Gastroesophageal sphincter (tissue), 4 donors: ENCODE results near the gene DAP. TPM values are rescaled to one million over a fixed set of nuclear protein-coding genes. Genes with fewer than 3 reads are reported as not detected.
A peak's percentile ranks its signal among the peaks of the same experiment; 100 is the strongest.

Experiments
- ATAC-seq: fragments of 150-250 bp; one replicate; pipeline ENCODE4 v1.9.1; 2016; ENCODE audit warnings: mild to moderate bottlenecking, moderate library complexity
- H3K27ac ChIP-seq, 4 donors: fragments of 200-600 bp; sonication (generic) in 3 of 4; 1 replicate in 3 of 4; 2 replicates in 1 of 4; pipeline ENCODE4 v1.5.1; 2016 to 2019
- H3K27me3 ChIP-seq: fragments of 200-600 bp; sonication (generic); one replicate; pipeline ENCODE4 v1.5.1; 2019
- H3K36me3 ChIP-seq, 2 donors: fragments of 200-600 bp; sonication (generic); one replicate each; pipeline ENCODE4 v1.5.1; 2019; ENCODE audit warnings: control low read depth in 1 of 2
- H3K4me1 ChIP-seq, 3 donors: fragments of 200-600 bp; sonication (generic); 1 replicate in 2 of 3; 2 replicates in 1 of 3; pipeline ENCODE4 v1.5.1; 2016 to 2019; ENCODE audit warnings: control low read depth in 2 of 3
- H3K4me3 ChIP-seq, 2 donors: fragments of 200-600 bp; sonication (generic); one replicate each; pipeline ENCODE4 v1.5.1; 2019; ENCODE audit warnings: mild to moderate bottlenecking in 1 of 2, moderate library complexity in 1 of 2
- H3K9me3 ChIP-seq, 3 donors: fragments of 200-600 bp; sonication (generic); one replicate each; pipeline ENCODE4 v1.5.1; 2017 to 2019; ENCODE audit warnings: control low read depth in 2 of 3
- EP300 ChIP-seq: sonication (generic); formaldehyde crosslinking; IDR thresholded peaks from one replicate; pipeline ENCODE4 v1.6.1; 2017; ENCODE audit warnings: antibody characterized with exemption, mild to moderate bottlenecking
- POLR2A ChIP-seq, 2 donors: fragments of 450-650 bp; IDR thresholded peaks; one replicate each; pipeline ENCODE4 v1.6.1; 2017; ENCODE audit warnings: antibody characterized with exemption in 2 of 2, mild to moderate bottlenecking in 2 of 2, moderate library complexity in 1 of 2
- POLR2AphosphoS5 ChIP-seq: sonication (generic); formaldehyde crosslinking; IDR thresholded peaks from one replicate; pipeline ENCODE4 v1.6.1; 2017; ENCODE audit warnings: antibody characterized with exemption
- WGBS, 2 donors: methylation state at CpG; one replicate each; pipeline ENCODE4 v1.1.5; 2018; ENCODE audit warnings: low coverage in 1 of 2; 5-methylcytosine and 5-hydroxymethylcytosine counted together
- total RNA-seq, 4 donors: library from RNA; depleted of rRNA; stranded (reverse); fragments of >200 nt; gene quantifications; one replicate each; pipeline ENCODE4 v1.1.0, GENCODE V29; 2016
- TF ChIP-seq, protein P1 (sequence below), 4 experiments: fragments of 200-600 bp in 2 of 4; fragments of 450-650 bp in 2 of 4; sonication (generic) in 1 of 4; IDR thresholded peaks; one replicate each; pipeline ENCODE4 v1.5.1; 2017 to 2019; ENCODE audit warnings: antibody characterized with exemption in 4 of 4, mild to moderate bottlenecking in 2 of 4, moderate library complexity in 2 of 4

Gene DAP
- total RNA-seq, 4 donors from 2014 or later: 21.8 to 41.9 (median 36.0) TPM

DNA sequence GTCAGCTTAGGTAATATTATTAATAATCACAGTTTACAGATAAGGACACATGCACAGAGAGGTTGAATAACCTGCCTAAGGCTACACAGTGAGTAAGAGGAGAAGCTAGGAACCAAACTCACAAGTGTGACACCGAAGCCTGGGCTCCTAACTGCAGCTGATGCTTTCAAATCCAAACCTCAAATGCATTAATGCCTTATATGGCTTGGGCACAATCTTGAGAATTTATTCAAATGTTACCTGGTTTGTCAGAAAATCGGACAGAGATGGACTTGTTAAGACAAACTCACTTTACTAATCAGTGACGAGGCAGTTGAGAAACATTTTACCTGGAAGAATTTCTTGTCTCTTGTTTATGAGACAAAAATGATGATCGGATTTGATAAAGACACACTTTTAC is 54.7 kb downstream of the DAP start:
- H3K36me3 ChIP-seq: peaks cover 0 to 11% of the 10 kb centered on the region in 2 donors
- peaks cover 0 to 35% (median 0%) of the 10 kb centered on the region in 3 donors for H3K4me1 ChIP-seq
- no peaks in the 10 kb centered on the region for H3K9me3 ChIP-seq
- no peaks in the 10 kb centered on the region for H3K27me3 ChIP-seq
- H3K27ac ChIP-seq: no peak overlapping the region
- H3K4me3 ChIP-seq: no peak overlapping the region
- no peak for TF ChIP-seq POLR2A (IDR thresholded peaks at IDR 0.05)
- TF ChIP-seq, protein P1, sequence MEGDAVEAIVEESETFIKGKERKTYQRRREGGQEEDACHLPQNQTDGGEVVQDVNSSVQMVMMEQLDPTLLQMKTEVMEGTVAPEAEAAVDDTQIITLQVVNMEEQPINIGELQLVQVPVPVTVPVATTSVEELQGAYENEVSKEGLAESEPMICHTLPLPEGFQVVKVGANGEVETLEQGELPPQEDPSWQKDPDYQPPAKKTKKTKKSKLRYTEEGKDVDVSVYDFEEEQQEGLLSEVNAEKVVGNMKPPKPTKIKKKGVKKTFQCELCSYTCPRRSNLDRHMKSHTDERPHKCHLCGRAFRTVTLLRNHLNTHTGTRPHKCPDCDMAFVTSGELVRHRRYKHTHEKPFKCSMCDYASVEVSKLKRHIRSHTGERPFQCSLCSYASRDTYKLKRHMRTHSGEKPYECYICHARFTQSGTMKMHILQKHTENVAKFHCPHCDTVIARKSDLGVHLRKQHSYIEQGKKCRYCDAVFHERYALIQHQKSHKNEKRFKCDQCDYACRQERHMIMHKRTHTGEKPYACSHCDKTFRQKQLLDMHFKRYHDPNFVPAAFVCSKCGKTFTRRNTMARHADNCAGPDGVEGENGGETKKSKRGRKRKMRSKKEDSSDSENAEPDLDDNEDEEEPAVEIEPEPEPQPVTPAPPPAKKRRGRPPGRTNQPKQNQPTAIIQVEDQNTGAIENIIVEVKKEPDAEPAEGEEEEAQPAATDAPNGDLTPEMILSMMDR (IDR thresholded peaks at IDR 0.05): no peak
- TF ChIP-seq POLR2AphosphoS5: no peak
- TF ChIP-seq EP300: no peak
- no peak for ATAC-seq
- WGBS, 2 donors: 89 to 98% methylated on average over 4 of the region's 4 CpGs

DNA sequence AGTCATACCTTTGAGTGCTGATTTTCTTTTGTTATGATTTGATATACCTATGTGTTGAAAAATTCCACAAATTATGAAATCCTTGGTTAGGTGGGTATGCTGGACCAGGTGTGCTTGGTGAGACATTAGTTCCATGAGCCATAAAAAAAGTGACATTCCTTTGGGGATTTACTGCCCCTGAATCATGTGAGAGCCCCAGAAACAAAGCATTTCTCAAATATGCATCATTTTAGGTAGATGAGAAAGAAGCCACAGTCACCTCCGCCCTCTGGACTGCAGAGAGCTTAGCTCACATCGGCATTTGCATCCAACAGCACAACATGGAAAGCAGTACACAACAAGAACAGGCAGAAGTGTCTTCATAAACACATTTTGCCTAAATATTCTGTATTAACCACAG is 55.3 kb downstream of the DAP start:
- Histone ChIP-seq H3K27ac (no peak overlapping the region), H3K27me3 (no peaks in the 10 kb centered on the region), H3K9me3 (no peaks in the 10 kb centered on the region), H3K4me1 (peaks cover 0 to 39% (median 0%) of the 10 kb centered on the region in 3 donors), H3K4me3 (no peak overlapping the region), H3K36me3 (peaks cover 0 to 7% of the 10 kb centered on the region in 2 donors)
- WGBS, 2 donors: 86 to 95% methylated on average over 2 of the region's 2 CpGs
- ATAC-seq: no peak
- TF ChIP-seq EP300 (no peak), POLR2A (IDR thresholded peaks at IDR 0.05) (no peak), POLR2AphosphoS5 (no peak)
- TF ChIP-seq, protein P1 (IDR thresholded peaks at IDR 0.05): no peak

DNA sequence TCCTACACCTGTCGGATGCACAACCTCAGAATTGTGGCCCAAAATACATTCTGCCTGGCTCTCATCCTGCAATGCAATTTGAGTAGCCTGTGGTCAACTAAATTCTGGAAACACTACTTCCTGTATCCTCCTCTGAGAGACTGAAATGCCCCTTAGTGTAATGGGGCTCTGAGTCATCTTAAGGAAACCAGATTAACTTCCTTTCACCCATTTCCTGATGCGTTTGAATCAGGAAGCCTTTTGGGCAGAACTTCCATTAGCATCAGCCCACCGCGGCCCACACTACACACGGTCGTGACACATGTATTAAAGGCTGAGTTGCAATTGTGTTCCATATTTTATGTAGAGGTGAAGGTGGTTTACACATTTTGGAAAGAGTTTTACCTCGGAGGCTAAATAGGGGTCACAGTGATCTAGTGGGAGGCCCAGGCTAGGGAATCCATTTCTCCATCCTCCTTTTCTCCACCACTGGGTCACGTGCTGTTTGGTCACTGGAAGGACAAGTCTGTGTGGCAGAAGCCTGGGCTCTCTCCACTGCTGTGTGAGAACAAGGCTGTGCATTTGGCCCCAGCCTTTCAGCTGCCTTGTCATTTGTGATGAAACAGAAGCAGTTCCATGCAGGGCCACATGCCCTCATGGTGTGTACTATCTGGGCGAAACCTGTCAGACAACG is 55.9 kb downstream of the DAP start:
- Histone ChIP-seq H3K4me1 (peaks cover 0 to 39% (median 0%) of the 10 kb centered on the region in 3 donors), H3K27ac (no peak overlapping the region), H3K9me3 (no peaks in the 10 kb centered on the region), H3K4me3 (no peak overlapping the region), H3K36me3 (peaks cover 0 to 7% of the 10 kb centered on the region in 2 donors), H3K27me3 (no peaks in the 10 kb centered on the region)
- ATAC-seq: peak; percentile 30
- 68 to 78% methylated on average over 8 to 9 of the region's 10 CpGs for WGBS, 2 donors
- TF ChIP-seq POLR2AphosphoS5 (no peak), POLR2A (IDR thresholded peaks at IDR 0.05) (no peak), EP300 (no peak)
- TF ChIP-seq, protein P1 (IDR thresholded peaks at IDR 0.05): no peak

DNA sequence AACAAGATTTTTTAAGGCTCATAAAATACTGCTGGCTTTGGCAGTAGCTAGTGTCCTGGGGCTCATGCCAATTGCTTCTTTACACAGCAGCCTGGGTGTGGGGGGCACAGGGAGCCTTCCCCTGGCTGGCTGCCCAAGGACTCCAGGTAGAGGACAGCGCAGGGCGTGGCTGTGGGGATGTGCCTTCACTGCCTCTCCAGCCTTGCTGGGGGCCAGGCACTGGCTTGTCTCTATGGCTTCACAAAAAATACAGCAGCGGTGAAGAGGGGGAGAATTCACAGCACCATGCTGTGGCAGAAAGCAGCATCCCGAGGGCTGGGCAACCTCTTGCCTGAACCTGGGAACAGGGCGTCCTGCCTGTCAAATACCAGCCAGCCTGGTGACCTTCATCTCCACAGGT is 57.4 kb downstream of the DAP start:
- TF ChIP-seq POLR2AphosphoS5 (no peak), POLR2A (IDR thresholded peaks at IDR 0.05) (no peak), EP300 (no peak)
- TF ChIP-seq, protein P1 (IDR thresholded peaks at IDR 0.05): no peak
- H3K27ac ChIP-seq: no peak overlapping the region
- H3K27me3 ChIP-seq: no peaks in the 10 kb centered on the region
- H3K9me3 ChIP-seq: no peaks in the 10 kb centered on the region
- ATAC-seq: no peak
- 94% methylated on average over 3 of the region's 5 CpGs; no CpG with 5 or more reads in 1 of the 2 donors for WGBS, 2 donors
- no peaks in the 10 kb centered on the region for H3K36me3 ChIP-seq
- no peak overlapping the region for H3K4me3 ChIP-seq
- H3K4me1 ChIP-seq: peaks cover 0 to 39% (median 0%) of the 10 kb centered on the region in 3 donors

DNA sequence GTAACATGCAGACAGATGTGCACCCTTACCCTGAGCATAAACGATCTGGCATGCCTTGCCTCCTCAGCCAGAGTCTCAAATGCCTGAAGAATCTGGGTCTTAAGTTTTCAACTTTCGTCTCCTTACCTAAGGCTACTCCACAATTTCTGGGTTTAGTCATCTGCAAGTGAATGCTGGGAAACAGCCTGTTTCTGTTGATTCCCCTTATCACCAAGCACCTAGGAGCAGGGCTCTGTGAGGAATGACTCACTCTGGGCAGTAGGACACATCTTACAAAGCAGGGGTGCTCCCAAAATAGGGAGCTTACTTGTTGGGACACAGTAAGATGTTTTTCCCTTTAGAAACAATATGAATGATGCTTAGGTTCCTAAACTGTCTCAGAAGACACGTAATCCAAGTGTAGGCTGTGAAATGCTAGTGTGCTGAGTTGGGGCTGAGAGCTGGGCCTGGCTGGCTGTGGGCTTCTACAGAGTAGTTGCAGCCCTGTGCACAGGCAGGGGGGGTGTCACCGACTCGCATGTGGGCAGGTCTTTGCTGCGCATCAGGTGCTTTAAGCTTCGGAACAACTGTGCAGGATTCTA is 58.0 kb downstream of the DAP start:
- no peak overlapping the region for H3K27ac ChIP-seq
- no peak for TF ChIP-seq POLR2AphosphoS5
- TF ChIP-seq, protein P1 (IDR thresholded peaks at IDR 0.05): no peak
- no peak for TF ChIP-seq EP300
- no peak for TF ChIP-seq POLR2A (IDR thresholded peaks at IDR 0.05)
- H3K27me3 ChIP-seq: no peaks in the 10 kb centered on the region
- peaks cover 0 to 39% (median 0%) of the 10 kb centered on the region in 3 donors for H3K4me1 ChIP-seq
- H3K9me3 ChIP-seq: no peaks in the 10 kb centered on the region
- no peak for ATAC-seq
- 56 to 86% methylated on average over 2 to 6 of the region's 7 CpGs for whole genome bisulfite sequencing, 2 donors
- H3K36me3 ChIP-seq: no peaks in the 10 kb centered on the region
- no peak overlapping the region for H3K4me3 ChIP-seq
